MCF 10A (cell line): ENCODE measurements around the gene MOCS3. TPM values are rescaled to one million over a fixed set of nuclear protein-coding genes. Genes with fewer than 3 reads are reported as not detected.

Experiments used
- BruUV-seq: library from RNA; stranded (reverse); fragments of 400-500 nt; replicated peaks from 2 replicates; lab custom pipeline; 2021; lab: Mats Ljungman, UMichigan
- CTCF ChIA-PET: fragments of 300-600 bp; sonication (Branson Sonifier 250); formaldehyde crosslinking; extraction: SDS; loops from one replicate; lab custom pipeline; 2021; ENCODE audit warnings: antibody characterized with exemption, inconsistent platforms; lab: Yijun Ruan, JAX
- POLR2A ChIA-PET: fragments of 300-600, 350-650 bp; sonication (Branson Sonifier 250); formaldehyde crosslinking; extraction: SDS; loops from one replicate; lab custom pipeline; 2020; ENCODE audit warnings: antibody characterized with exemption, inconsistent platforms; lab: Yijun Ruan, JAX
- DNase-seq: peaks from one replicate; pipeline ENCODE4 v3.0.0-alpha.2; 2018; ENCODE audit not compliant: unreplicated experiment
- H3K27ac Mint-ChIP-seq: one replicate; pipeline ENCODE4 v1.8.0; 2022; ENCODE audit warnings: mild to moderate bottlenecking, low read depth, mixed read lengths; ENCODE audit not compliant: unreplicated experiment
- H3K27me3 Mint-ChIP-seq: one replicate; pipeline ENCODE4 v1.8.0; 2022; ENCODE audit warnings: mixed read lengths; ENCODE audit not compliant: insufficient read depth, unreplicated experiment
- H3K36me3 Mint-ChIP-seq: one replicate; pipeline ENCODE4 v1.8.0; 2022; ENCODE audit warnings: mild to moderate bottlenecking, moderate library complexity, mixed read lengths; ENCODE audit not compliant: insufficient read depth, unreplicated experiment
- H3K4me1 Mint-ChIP-seq: one replicate; pipeline ENCODE4 v1.8.0; 2022; ENCODE audit warnings: mixed read lengths; ENCODE audit not compliant: insufficient read depth, unreplicated experiment
- H3K4me3 Mint-ChIP-seq: one replicate; pipeline ENCODE4 v1.8.0; 2022; ENCODE audit warnings: mild to moderate bottlenecking, moderate library complexity, mixed read lengths; ENCODE audit not compliant: unreplicated experiment
- H3K9me3 Mint-ChIP-seq: one replicate; pipeline ENCODE4 v1.8.0; 2022; ENCODE audit warnings: mixed read lengths; ENCODE audit not compliant: unreplicated experiment
- CTCF ChIP-seq: fragments of 200-600 bp; IDR thresholded peaks from one replicate; pipeline ENCODE4 v1.8.0; 2022; ENCODE audit warnings: antibody characterized with exemption, mild to moderate bottlenecking; ENCODE audit not compliant: unreplicated experiment
- intact Hi-C: fragments of 100-400 bp; cut with micrococcal nuclease; formaldehyde crosslinking; loops from 2 replicates; pipeline ENCODE4 v1.14.1; 2022
- total RNA-seq: library from RNA; stranded (reverse); gene quantifications from 2 replicates; pipeline ENCODE4 v1.2.3, GENCODE V29; 2022

The MOCS3 gene
- total RNA-seq, 1 experiment from 2014 or later = 6.0 TPM

- Mint-ChIP-seq H3K9me3 (no peaks in the 10 kb centered on the region), H3K27me3 (no peaks in the 10 kb centered on the region), H3K4me1 (peaks cover 37% of the 10 kb centered on the region), H3K4me3 (peak overlapping the region; percentile 90), H3K36me3 (peaks cover 89% of the 10 kb centered on the region), H3K27ac (peak overlapping the region; percentile 73)
- BruUV-seq = TSS peak; percentile 23
- CTCF ChIA-PET = interaction anchor here (0.6 to 14.2 kb wide), 44 partner anchors 10 to 983 kb away, joined by 3 to 256 read pairs (median 5); partner anchors contain the start of gene BCAS4
- intact Hi-C loops = loop anchor here (1.0 kb wide), 2 partner anchors 111 to 135 kb away; no protein-coding TSS in a partner anchor
- POLR2A ChIA-PET = interaction anchor here (0.6 to 13.0 kb wide), 34 partner anchors 9 to 776 kb away, joined by 3 to 149 read pairs (median 5); partner anchors contain the start of genes BCAS4, DPM1, MOCS3 and PEDS1
- peak; percentile 90 for TF ChIP-seq CTCF
- DNase-seq = peak; percentile 96
These were observed 29.1 kb upstream of the MOCS3 start for GRCh38 chr20:50929299-50930138.

DNA sequence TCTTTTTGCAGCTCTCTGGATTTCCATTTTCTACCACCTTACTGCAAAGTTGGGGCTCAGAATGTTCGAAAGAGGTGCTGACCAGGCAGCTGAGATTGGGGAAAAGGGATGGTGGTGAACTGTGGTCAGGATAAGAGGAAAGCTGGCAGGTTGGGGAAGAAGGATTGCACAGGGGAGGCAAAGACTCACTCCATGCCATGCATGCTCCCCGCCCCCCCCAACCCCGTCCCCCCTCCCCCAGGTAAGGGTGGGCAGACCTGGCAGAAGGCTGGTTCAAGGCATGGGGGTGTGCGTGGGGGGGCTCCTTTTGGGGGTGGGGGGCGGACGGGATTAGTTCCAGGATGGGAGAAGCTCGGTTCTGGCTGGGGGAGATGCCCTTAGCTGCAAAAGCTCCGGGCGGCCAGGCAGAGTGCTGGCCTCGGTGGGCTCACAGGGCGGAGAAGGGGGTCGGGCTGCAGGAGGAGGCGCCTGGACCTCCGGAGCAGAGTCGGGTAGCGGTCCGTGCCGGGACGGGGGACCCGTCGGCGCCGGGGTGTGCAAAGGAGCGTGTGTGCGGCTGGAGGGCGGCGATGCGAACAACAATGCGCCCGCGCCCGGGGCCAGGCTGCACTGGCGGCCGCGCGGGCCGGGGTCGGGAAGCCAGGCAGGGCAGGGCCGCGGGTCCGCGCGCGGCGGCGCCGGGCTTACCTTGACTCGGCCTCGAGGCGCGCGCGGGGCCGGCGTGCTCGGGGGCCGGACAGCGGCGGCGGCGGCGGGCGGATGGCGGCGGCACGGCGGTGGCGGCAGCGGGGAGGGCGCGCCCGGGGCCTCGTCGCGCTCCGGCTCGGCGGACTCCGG lies 28.3 kb upstream of the MOCS3 start:
- peak; percentile 6 for DNase-seq
- Mint-ChIP-seq H3K4me1 (peaks cover 31% of the 10 kb centered on the region), H3K27me3 (no peaks in the 10 kb centered on the region), H3K27ac (peak overlapping the region; percentile 88), H3K4me3 (peak overlapping the region; percentile 90), H3K9me3 (no peaks in the 10 kb centered on the region), H3K36me3 (peaks cover 89% of the 10 kb centered on the region)
- ChIA-PET POLR2A (interaction anchor here (0.7 to 13.0 kb wide), 34 partner anchors 10 to 786 kb away, joined by 3 to 149 read pairs (median 6); partner anchors contain the start of genes BCAS4, DPM1 and MOCS3), CTCF (interaction anchor here (0.5 to 14.2 kb wide), 39 partner anchors 10 to 776 kb away, joined by 3 to 256 read pairs (median 6); partner anchors contain the start of genes BCAS4, DPM1 and MOCS3)
- intact Hi-C loops = no loop called here
- no TSS peak for BruUV-seq
- TF ChIP-seq CTCF = no peak

- H3K9me3 Mint-ChIP-seq = no peaks in the 10 kb centered on the region
- no peaks in the 10 kb centered on the region for H3K27me3 Mint-ChIP-seq
- no peak for TF ChIP-seq CTCF
- no TSS peak for BruUV-seq
- intact Hi-C loops = no loop called here
- H3K36me3 Mint-ChIP-seq = peaks cover 89% of the 10 kb centered on the region
- CTCF ChIA-PET = interaction anchor here (0.6 to 14.2 kb wide), 23 partner anchors 9 to 777 kb away, joined by 3 to 256 read pairs (median 4); partner anchors contain the start of genes BCAS4, DPM1 and MOCS3
- H3K4me1 Mint-ChIP-seq = peaks cover 25% of the 10 kb centered on the region
- H3K4me3 Mint-ChIP-seq = peak overlapping the region; percentile 90
- POLR2A ChIA-PET = interaction anchor here (0.5 to 13.0 kb wide), 31 partner anchors 9 to 790 kb away, joined by 3 to 149 read pairs (median 4); partner anchors contain the start of genes BCAS4, DPM1 and MOCS3
- H3K27ac Mint-ChIP-seq = peak overlapping the region; percentile 88
- DNase-seq = no peak
These were observed 27.7 kb upstream of the MOCS3 start for GRCh38 chr20:50930976-50931305.
